HG03025 (cell line): Measurements from ENCODE around the gene UBXN10.

ENCODE experiments used
- ATAC-seq: cut with Tn5 transposase; IDR thresholded peaks from one replicate; pipeline ENCODE4 v1.9.1; 2021; ENCODE audit warnings: mild to moderate bottlenecking, moderate library complexity; ENCODE audit not compliant: unreplicated experiment, low FRiP score

The UBXN10 gene, protein sequence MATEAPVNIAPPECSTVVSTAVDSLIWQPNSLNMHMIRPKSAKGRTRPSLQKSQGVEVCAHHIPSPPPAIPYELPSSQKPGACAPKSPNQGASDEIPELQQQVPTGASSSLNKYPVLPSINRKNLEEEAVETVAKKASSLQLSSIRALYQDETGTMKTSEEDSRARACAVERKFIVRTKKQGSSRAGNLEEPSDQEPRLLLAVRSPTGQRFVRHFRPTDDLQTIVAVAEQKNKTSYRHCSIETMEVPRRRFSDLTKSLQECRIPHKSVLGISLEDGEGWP

DNA sequence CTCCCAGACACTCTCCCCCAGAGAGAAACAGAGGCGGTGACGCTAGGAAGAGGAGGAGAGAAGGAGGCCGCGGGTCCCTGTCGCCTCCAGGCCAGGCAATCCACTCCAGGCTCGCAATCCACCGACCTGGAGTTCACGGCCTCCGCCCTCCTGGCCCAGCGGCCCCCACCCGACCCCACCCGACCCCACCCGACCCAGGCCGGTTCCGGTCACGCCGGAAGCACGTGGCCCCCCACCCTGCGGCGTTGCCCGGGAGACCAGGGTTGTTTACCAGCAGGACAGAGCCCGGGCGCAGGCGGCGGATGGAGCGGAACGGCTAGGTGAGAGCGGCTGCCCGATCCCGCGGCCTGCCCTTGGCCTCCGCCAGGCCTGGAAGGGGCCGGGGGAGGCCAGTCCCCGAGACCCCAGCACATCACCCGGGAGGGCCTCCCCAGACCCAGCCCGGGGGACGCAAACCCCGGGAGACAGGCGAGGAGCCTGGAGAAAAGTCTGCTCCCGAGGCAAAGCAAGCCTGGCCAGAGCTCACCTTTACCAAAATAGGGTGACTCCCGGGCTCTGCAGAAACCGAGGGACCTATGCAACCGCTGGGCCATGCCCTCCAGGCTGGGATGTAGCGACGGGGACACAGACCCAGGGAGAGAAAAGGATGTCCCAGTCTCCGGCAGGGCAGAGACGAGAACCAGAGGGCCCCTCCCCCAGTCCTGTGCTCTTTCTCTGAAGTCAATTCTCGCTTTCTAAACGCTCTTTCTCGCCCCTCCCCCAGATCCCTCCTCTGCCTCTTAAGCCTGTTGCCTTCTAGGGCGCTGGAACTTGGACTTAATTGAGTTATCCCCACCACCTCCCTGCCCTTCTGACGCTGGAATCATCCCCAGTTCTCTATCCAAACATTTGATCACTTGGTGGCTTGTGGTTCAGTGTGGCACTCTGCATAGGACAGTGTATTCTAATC lies at the start of gene UBXN10, which contains the start of gene PLA2G2C:
TSS of gene UBXN10 (plus strand) at position 263 of the 949 bp plus-strand sequence. CDS start 4,466 bp downstream, outside the sequence.
TSS of gene PLA2G2C (minus strand) at position 685 of the 949 bp plus-strand sequence. CDS start 9,155 bp downstream, outside the sequence.
- no peak for ATAC-seq

DNA sequence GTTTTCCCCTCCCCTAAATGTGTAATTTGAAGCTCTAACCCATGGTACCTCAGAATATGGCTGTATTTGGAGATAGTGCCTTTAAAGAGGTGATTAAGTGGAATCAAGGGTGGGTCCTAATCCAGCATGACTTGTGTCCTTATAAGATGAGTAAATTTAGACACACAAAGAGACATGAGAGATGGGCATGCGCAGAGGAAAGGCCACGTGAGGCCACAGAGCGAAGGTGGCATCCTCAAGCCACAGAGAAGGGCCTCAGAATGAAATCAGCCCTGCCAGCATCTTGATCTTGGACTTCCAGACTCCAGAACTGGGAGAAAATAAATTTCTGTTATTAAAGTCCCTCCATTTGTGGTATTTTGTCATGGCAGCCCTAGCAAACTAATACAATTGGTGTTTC lies 49.6 kb upstream of the UBXN10 start:
- no peak for ATAC-seq

DNA sequence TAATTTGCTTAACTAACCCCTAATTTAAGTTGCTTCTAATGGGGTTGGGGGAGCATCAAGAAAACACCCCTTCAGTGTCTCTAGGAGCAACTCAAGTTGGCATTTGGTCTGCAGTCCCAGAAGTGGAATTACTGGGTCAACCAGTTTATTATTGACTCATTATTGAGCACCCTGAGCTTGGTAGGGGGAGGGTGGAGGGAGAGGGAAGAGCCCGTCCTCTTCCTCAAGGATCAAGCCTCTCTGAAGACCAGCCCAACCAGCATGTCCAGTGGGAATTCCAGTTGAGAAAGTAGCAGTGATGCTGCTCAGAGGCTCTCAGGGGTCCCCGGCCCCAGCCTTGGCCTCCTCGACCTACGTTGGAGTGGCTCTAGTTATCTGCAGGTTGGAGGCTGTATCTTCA lies 48.8 kb upstream of the UBXN10 start:
- no peak for ATAC-seq

DNA sequence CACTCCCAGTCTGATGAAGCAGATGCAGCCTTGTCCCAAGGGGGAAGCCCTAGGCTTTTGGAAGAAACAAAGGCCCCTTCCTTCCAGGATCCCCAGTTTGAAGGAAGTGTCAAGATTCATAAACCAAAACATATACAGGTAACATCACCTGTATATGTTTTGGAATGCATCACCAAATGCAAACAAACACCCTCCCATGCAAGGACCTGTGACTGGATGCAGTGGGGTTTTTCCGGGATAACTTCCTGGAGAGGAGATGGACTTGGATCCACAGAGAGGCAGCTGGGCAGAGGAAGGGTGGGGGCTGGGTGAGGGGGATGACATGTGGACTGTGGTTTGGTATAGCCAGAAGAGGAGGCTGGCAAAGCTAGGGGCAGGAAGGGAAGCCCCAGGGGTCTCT lies 48.3 kb upstream of the UBXN10 start:
- no peak for ATAC-seq

DNA sequence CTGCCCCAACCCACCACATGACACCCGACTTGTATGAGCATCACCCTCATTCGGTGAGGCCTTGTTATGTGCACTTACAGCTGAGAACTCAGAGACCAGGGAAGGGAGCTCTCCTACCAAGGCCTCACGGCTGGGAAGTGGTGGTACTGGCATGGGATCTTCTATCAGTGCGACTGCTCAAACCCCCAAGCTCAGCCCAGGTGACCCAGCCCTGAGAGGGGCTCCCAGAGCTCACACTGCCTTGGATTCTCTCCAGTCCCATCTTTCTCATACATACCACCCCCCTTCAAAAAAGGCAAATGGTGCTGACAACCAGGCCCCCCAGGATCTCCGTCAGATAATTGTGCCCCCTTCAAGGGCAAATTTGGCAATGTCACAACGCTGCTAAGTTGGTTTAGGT lies 47.5 kb upstream of the UBXN10 start:
- no peak for ATAC-seq

DNA sequence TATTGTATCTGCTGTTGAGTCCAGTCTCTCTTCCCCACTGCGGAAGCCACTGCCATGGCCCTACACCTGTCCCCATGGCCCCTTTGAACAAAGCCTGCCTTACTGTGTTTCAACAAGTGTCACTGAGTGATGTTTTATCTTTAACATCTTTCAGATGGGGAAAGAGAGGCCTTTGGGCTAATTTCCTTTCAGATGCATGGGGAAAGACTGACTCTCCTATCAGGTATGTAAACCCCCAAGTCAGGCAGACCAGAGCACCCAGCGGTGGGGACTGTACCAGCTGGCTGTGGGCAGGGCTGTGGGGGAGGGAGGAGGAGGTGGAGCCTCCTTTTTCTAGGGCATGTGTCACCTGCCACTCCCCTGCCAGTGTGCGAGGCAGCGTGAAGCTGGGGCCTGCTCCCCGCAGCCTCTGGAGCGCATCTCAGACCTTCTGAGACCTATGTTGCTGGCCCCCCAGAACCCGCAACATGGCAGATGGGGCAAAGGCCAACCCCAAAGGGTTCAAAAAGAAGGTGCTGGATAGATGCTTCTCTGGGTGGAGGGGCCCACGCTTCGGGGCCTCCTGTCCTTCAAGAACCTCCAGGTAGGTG lies 46.8 kb upstream of the UBXN10 start, which contains the start of gene PLA2G2F:
TSS of gene PLA2G2F (plus strand) at position 363 of the 590 bp plus-strand sequence. CDS start at position 468, 105 bp downstream.
- ATAC-seq, result no peak

DNA sequence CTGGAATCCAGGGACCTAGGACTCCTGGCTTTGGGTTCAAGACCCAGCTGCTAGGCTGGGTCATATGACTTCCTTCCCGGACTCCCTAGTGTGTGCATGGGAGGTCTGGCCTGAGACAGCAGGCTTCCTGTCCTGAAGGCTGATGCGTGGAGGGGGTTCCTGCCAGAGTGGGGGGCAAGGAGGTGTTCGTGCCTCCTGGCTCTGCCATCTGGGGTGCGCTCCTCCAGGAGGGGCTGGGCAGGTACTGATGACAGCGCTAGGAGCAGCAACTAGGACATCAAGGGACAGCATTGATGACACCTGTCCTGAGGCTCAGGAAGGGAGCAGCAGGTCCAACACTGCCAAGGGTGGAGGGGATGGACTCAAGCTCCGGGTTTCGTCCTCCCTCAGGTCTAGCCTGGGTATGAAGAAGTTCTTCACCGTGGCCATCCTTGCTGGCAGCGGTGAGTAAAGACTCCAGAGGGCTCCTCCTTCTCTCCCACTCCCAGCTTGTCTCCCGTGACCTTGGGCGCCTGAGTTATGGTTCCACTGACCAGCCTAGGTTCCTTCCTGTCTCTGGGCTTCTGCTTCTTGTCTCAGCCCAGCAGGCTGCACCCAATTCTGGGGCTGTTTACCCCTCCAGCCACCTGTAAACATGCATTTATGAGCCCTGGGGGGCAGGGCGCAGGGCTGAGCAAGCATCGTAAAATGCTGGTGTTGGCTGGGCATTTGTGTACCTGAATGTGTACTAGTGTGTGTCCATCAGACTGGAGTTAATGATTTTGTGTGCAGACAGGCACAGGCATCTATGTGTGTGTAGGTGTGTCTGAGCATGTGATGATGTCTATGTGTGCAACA lies 45.9 kb upstream of the UBXN10 start:
- ATAC-seq, result no peak

DNA sequence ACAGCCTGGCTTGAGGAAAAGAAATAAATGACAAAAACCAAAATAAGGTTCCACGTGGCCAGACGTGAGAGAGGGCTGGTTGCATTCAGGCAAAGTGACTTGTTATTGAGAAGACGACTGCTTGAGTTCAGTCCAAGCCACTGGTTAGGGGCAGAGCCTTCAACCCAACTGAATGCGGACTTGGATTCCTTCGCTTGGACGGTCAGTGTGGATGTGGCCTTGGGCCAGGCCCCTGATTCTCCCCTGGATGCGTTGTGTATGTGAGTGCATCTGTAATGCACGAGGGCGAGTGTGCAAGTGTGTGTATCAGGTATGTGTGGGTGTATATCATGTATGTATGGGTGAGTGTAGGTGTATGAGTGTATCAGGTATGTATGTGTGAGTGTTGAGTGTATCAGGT lies 44.9 kb upstream of the UBXN10 start:
- ATAC-seq, result no peak

DNA sequence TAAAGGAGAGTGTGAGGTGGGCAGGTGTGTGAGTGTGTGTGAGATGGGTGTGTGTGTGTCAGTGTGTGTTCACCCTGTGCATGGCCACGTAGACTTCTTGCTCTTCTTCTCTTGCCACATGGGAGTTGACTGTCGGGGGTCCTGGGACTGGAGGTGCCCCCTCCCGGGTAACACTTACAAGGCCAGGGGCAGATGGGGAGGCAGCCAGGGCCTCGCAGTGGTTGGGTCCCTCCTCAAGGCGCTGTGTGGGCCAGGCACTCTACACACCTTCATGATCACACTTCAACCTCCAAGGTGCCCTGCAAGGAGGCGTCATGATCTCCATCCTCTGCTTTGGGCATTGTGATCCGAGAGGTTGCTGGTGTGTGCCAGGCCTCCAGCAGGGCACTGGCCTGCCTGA lies 44.4 kb upstream of the UBXN10 start:
- no peak for ATAC-seq

DNA sequence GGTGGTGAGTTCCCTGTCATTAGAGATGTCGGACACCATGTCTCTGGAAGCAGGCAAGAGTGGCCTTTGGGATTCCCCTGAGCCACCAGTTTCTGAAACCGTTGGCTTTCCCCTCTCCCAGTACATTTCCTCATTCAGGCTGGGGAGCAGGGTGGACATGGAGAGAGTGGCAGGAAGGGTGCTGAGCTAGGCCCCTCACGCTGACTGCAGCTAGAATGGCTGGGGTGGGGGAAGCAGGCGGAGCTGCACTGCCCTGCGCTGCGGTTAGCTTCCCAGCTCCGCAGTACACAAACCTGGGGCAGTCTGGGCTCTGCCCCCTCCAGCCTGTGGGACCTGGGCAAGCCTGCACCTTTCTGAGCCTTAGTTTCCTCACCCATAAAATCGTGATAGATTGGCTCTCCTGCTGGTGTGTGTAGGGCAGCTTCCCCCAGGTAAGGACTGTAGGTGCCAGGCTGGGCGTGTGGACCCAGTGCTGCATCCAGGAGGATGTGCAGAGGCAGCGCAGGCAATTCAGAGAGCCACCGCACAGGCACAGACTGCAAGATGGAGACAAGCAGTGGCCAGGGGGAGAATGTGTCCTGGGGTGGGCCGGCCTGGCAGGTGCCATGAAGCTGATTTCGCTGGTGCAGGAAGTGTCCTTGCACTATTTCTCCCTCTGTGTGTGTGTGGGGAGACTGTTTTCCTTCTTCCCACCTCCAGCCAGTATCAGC lies 43.7 kb upstream of the UBXN10 start:
- ATAC-seq, result no peak

DNA sequence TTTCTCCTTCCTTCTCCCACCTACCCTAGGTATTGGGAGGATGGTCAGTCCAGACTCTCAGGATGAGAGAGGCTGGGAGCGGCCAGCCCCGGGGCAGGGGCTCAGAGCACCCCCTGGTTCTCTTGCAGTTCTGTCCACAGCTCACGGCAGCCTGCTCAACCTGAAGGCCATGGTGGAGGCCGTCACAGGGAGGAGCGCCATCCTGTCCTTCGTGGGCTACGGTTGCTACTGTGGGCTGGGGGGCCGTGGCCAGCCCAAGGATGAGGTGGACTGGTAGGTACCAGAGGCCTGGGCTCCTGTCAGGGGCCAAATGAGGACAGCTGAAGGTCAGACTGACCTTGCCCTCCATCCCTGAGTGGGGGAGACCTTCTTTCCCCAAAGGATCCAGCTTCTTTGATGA lies 42.6 kb upstream of the UBXN10 start:
- ATAC-seq, result no peak

DNA sequence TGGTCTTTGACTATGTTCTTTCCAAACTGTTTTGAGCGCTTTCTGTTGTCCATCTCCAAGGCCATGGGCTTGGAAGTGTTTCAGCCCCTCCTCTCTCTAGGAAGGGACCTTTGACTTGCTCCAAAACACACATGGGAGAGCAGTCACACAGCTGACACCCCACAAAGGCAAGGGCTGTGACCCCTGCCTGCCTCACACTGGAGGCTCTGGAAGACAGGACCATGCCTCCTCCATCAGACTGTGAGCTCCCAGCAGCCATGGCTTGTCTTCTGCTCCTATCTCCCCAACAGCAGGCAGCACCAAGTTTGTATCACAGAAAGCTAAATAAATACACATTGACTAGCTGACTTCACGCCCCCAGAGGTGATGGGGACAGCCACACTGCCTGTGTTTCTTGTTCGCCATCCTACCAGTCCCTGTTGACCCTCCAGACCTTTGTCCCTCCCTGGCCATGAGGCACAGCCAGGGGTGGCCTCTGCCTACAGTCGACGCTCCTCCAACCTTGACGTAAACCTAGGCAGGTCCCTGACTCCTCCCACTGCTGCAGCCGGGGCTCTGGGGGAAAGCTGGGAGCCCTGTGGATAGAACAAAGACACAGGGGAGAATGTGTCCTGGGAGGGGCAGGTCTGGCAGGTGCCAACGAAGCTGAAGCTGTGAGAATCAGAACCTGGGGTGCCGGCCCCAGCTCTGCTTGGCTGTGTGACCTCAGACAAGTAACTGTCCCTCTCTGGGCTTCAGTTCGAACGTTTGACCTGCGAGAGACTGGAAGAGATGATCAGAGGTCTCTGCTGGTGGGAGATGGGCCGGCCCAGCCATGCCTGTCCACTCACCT lies 41.9 kb upstream of the UBXN10 start:
- no peak for ATAC-seq

DNA sequence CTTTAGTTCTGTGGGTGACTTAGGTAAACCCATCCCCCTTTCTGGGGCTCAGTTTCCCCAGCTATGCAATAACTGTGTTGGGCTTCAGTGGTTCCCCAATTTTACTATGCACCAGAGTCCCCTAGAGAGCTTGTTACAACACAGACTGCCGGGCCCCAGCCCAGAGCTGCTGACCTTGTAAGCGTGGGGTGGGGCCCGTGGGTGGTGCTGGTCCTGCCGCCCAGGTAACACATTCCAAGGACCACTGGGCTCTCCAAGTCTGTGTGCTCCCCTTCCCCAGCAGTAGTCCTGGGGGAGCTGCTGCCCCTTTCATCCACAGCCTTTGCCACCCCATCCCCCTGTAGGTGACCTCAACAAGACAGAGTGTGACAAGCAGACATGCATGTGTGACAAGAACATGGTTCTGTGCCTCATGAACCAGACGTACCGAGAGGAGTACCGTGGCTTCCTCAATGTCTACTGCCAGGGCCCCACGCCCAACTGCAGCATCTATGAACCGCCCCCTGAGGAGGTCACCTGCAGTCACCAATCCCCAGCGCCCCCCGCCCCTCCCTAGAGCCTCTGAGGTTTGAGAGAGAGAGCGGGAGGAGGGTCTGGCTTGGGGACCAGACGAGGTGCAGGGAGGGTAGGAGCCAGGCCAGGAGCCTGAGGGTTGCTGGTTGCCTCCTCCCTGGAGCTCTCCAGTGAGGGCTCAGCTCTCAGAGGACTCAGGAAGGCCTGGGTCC lies 37.9 kb upstream of the UBXN10 start:
- ATAC-seq, result no peak

DNA sequence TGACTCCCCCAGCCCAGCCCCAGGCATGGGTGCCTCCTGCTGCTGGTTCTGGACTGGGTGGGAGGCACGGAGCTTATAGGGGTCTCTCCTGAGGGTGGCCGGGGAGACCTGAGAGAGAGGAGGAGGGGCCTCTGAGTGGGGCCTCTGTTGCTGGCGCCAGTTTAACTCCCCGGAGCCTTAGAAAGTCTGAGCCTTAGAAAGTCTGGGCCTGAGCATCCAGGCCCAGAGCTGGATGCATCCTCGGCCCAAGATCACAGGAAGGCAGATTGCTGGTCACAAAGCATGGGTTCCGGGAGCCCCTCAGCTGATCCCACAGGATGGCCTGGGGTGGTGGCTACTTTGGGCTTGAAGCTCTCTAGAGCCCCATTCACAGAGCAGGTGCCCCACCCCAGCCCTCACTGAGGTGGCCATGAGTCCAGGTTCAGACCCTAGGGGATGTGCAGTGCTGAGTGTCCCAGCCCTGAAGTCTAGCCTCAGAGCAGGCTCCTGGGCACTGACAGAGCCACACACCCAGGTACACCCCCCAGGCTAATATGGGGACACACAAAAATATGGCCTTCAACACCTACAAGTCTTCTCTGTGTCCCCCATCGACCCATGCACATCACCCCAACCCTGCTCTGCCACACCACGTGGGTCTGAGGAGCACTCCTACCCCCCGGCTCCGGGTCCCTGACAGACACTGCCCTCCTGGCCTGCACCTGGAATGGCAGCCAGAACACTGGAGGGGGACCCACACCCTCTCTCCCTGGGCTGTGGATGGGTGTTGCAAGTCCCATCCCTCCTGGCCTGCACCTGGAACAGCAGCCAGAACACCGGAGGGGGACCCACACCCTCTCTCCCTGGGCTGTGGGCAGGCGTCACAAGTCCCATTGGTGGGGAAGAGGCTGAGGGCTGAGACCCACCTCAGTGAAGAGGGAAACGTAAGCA lies 37.1 kb upstream of the UBXN10 start:
- no peak for ATAC-seq

DNA sequence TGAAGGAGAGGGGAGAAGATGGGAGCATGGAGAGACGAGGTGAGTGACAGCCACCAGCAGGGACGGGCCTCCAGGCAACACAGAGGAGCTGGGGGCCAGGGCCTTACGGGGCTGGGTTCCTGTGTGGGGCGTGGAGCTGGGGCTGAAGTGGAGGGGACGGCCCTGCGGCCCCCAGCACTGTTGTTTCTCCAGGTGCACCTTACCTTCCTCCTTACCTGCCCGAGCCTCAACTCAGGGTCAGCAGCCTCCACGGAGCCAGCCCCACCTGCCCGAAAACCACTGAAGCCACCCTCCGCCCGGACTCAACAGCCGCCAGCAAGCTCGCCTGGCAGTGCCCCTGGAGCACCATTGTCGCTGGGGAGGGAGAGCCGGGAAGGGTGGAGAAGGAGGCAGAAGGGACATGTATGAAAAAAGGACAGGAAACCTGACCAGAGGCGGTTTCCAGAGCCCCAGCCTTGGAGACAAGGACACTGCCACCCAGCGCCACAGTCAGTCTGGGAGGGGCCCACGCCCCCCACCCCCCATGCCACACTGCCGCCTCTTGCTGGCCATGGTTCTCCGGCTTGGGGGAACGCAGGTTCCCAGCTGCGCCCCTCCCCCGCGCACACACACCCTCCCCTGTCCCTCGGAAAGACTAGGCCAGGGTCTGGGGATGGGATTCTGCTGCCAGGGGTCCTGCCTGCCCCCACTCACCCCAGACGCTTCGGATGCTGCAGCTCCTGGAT lies 36.1 kb upstream of the UBXN10 start:
- no peak for ATAC-seq

DNA sequence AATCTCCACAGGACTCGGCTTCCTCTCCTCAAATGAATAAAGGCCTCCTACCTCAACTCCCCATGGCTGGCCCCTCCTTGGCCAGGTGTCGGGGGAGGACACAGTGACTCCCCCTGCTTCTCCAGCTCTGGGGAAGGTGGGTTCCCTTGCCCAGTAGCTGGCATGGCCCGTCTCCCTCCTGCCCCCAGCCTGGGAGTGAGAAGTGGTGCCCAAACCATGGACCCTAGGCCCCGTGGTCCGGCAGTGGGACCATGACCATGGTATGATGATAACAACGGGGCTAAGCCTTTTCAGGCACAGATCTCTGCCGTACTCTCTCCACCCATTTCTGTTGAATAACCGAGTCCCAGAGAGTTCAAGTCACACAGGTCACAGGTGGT lies 35.6 kb upstream of the UBXN10 start:
- ATAC-seq, result no peak
